K562 (cell line): Measurements from ENCODE around the gene VIPR2. TPM values are rescaled to one million over a fixed set of nuclear protein-coding genes. Genes with fewer than 3 reads are reported as not detected.

Source experiments
- ATAC-seq: fragments of 200-7000 bp; cut with Tn5 transposase; 3 replicates; pipeline ENCODE4 v1.9.1; 2020; ENCODE audit warnings: moderate library complexity
- BruUV-seq: library from RNA; stranded (reverse); fragments of 400-500 nt; replicated peaks from 2 replicates; lab custom pipeline; 2021; lab: Mats Ljungman, UMichigan
- CTCF ChIA-PET: fragments of 300-600 bp; formaldehyde crosslinking; extraction: SDS; loops from one replicate; lab custom pipeline; 2021; ENCODE audit warnings: low intra/inter-chr PET ratio; lab: Yijun Ruan, JAX
- POLR2A ChIA-PET: fragments of 300-600, 350-650 bp; sonication (Branson Sonifier 250); formaldehyde crosslinking; extraction: SDS; loops from one replicate; lab custom pipeline; 2021; ENCODE audit warnings: antibody characterized with exemption, inconsistent platforms; lab: Yijun Ruan, JAX
- DNase-seq, 4 experiments: peaks; one replicate each; pipeline versions ENCODE4 v3.0.0 to v3.0.0-alpha.2; 2011 to 2018; ENCODE audit warnings: low spot score in 3 of 4, mixed read lengths in 3 of 4; ENCODE audit errors: extremely low read depth in 1 of 4
- FAIRE-seq: peaks from 2 replicates; lab custom pipeline; 2011; peaks lifted over from hg19 to GRCh38; lab: Jason Lieb, UNC
- H2AFZ ChIP-seq: 2 replicates; pipeline ENCODE4 v1.6.0; 2011; ENCODE audit warnings: low read depth, low read length, control low read depth, inconsistent platforms
- H3K27ac ChIP-seq: fragments of 200-600 bp; 3 replicates; pipeline ENCODE4 v1.8.0; 2011; ENCODE audit warnings: low read depth, mild to moderate bottlenecking, control low read depth, inconsistent platforms, low read length, moderate library complexity, mixed read lengths; ENCODE audit errors: extremely low read depth
- H3K27me3 ChIP-seq, 2 experiments: fragments of 300-600 bp in 1 of 2; 2 replicates in 1 of 2; 3 replicates in 1 of 2; pipeline versions ENCODE4 v1.6.0 to v1.8.0; 2011; ENCODE audit warnings: inconsistent platforms in 2 of 2, low read length in 2 of 2, mild to moderate bottlenecking in 1 of 2, mixed read lengths in 1 of 2, moderate library complexity in 1 of 2; ENCODE audit not compliant: control insufficient read depth in 2 of 2, insufficient read depth in 2 of 2
- H3K36me3 ChIP-seq: fragments of 300-600 bp; 3 replicates; pipeline ENCODE4 v1.8.0; 2011; ENCODE audit warnings: mild to moderate bottlenecking, low read length, inconsistent platforms; ENCODE audit not compliant: control insufficient read depth, insufficient read depth
- H3K4me1 ChIP-seq, 2 experiments: fragments of 200-600 bp in 1 of 2; replicated peaks in 1 of 2; 2 replicates in 1 of 2; 3 replicates in 1 of 2; pipeline versions ENCODE4 v1.5.1 to v1.8.0; 2011; ENCODE audit warnings: inconsistent platforms in 2 of 2, low read length in 2 of 2, mild to moderate bottlenecking in 1 of 2, mixed read lengths in 1 of 2, moderate library complexity in 1 of 2; ENCODE audit not compliant: control insufficient read depth in 2 of 2, insufficient read depth in 2 of 2
- H3K4me2 ChIP-seq: 2 replicates; pipeline ENCODE4 v1.6.1; 2011; ENCODE audit warnings: low read length, control low read depth, inconsistent platforms, mixed read lengths; ENCODE audit not compliant: insufficient read depth
- H3K4me3 ChIP-seq: fragments of 200-600 bp; sonication (generic), shearing (Covaris generic); 2 replicates; pipeline ENCODE4 v1.5.1; 2016; ENCODE audit warnings: control low read depth, inconsistent platforms
- H3K79me2 ChIP-seq: fragments of 200-600 bp; 3 replicates; pipeline ENCODE4 v1.8.0; 2011; ENCODE audit warnings: low read length, inconsistent platforms; ENCODE audit not compliant: control insufficient read depth, insufficient read depth
- H3K9ac ChIP-seq, 2 experiments: 2 replicates each; pipeline versions ENCODE4 v1.6.0 to v1.6.1; 2011; ENCODE audit warnings: low read depth in 2 of 2, low read length in 2 of 2, control low read depth in 1 of 2, inconsistent platforms in 1 of 2, mild to moderate bottlenecking in 1 of 2, mixed read lengths in 1 of 2; ENCODE audit not compliant: insufficient read depth in 1 of 2
- H3K9me1 ChIP-seq: one replicate; pipeline ENCODE4 v1.6.0; 2011; ENCODE audit warnings: inconsistent platforms, mild to moderate bottlenecking, low read length, moderate library complexity; ENCODE audit not compliant: control insufficient read depth, insufficient read depth
- H3K9me3 ChIP-seq: replicated peaks from 2 replicates; pipeline ENCODE4 v1.5.1; 2011; ENCODE audit warnings: low read depth, low read length, inconsistent platforms; ENCODE audit not compliant: control insufficient read depth, insufficient read depth
- H4K20me1 ChIP-seq: replicated peaks from 2 replicates; pipeline ENCODE4 v1.6.1; 2011; ENCODE audit warnings: low read length, inconsistent platforms, mixed read lengths; ENCODE audit not compliant: control insufficient read depth, insufficient read depth
- CCAR2 ChIP-seq: fragments of 200-400 bp; formaldehyde crosslinking; IDR thresholded peaks from 2 replicates; pipeline ENCODE4 v1.6.1; 2017; ENCODE audit warnings: mild to moderate bottlenecking, low read depth, low read length
- EZH2 ChIP-seq: IDR thresholded peaks from 2 replicates; pipeline ENCODE4 v1.6.1; 2012; ENCODE audit warnings: low read depth, mild to moderate bottlenecking, inconsistent platforms, low read length, borderline replicate concordance
- RUNX1 ChIP-seq: sonication (generic); IDR thresholded peaks from 2 replicates; pipeline ENCODE4 v1.6.1; 2016; ENCODE audit warnings: antibody characterized with exemption, low read depth
- ZBED1 ChIP-seq: IDR thresholded peaks from 2 replicates; pipeline ENCODE4 v1.6.1; 2014
- ZNF583 ChIP-seq: fragments of 250-450 bp; sonication (Bioruptor Pico); IDR thresholded peaks from 2 replicates; pipeline ENCODE4 v1.4.0; 2020
- ZSCAN32 ChIP-seq: fragments of 450-650 bp; formaldehyde crosslinking; IDR thresholded peaks from 2 replicates; pipeline ENCODE4 v1.4.0; 2020; ENCODE audit warnings: mild to moderate bottlenecking, moderate library complexity
- WGBS: fragments of 100-300 bp; shearing (Covaris generic); methylation state at CpG from one replicate; pipeline ENCODE4 v1.1.6; 2016; ENCODE audit warnings: low coverage, mixed read lengths; ENCODE audit not compliant: insufficient coverage; ENCODE audit errors: missing lambda C conversion rate; 5-methylcytosine and 5-hydroxymethylcytosine counted together
- in situ Hi-C: fragments of 300-500 bp; cut with MboI; formaldehyde crosslinking; loops from 4 replicates; pipeline ENCODE4 v1.15.0; 2018; ENCODE audit warnings: inconsistent platforms, mixed read lengths
- intact Hi-C: fragments of 100-400 bp; cut with micrococcal nuclease; formaldehyde crosslinking; loops from 2 replicates; pipeline ENCODE4 v1.14.2; 2022
- polyA plus RNA-seq, 8 experiments: library from polyadenylated mRNA; depleted of rRNA in 4 of 8; stranded (reverse) in 5 of 8; unstranded in 3 of 8; fragments of >200 nt; fragmentation: Nextera tagmentation in 2 of 8; fragmentation: Illumina TruSeq in 1 of 8; extraction: Ambion mirVana in 2 of 8; extraction: Trizol in 1 of 8; gene quantifications; 2 replicates each; pipeline versions ENCODE4 v1.2.1 to v1.2.3, GENCODE V29; 2011 to 2014; ENCODE audit warnings: inconsistent platforms in 1 of 8, missing spikeins in 1 of 8
- total RNA-seq, 7 experiments: library from RNA; depleted of rRNA in 6 of 7; stranded (reverse); fragments of >200 nt in 6 of 7; fragmentation: Illumina TruSeq in 2 of 7; extraction: Trizol in 2 of 7; gene quantifications; 2 replicates each; pipeline versions ENCODE4 v1.2.1 to v1.2.3, GENCODE V29; 2011 to 2021; ENCODE audit warnings: low replicate concordance in 1 of 7
- TF ChIP-seq, protein P1 (sequence below): fragments of 250-450 bp; sonication (Bioruptor Pico); IDR thresholded peaks from 2 replicates; pipeline ENCODE4 v1.8.0; 2022; ENCODE audit warnings: inconsistent platforms, mild to moderate bottlenecking, moderate library complexity, borderline replicate concordance

Gene VIPR2
- total and polyA plus RNA-seq, 9 of the 15 experiments (the other 6 are each of a cell fraction or from before 2014, with no cell fraction given) = 0.04 TPM; not detected in 8

DNA sequence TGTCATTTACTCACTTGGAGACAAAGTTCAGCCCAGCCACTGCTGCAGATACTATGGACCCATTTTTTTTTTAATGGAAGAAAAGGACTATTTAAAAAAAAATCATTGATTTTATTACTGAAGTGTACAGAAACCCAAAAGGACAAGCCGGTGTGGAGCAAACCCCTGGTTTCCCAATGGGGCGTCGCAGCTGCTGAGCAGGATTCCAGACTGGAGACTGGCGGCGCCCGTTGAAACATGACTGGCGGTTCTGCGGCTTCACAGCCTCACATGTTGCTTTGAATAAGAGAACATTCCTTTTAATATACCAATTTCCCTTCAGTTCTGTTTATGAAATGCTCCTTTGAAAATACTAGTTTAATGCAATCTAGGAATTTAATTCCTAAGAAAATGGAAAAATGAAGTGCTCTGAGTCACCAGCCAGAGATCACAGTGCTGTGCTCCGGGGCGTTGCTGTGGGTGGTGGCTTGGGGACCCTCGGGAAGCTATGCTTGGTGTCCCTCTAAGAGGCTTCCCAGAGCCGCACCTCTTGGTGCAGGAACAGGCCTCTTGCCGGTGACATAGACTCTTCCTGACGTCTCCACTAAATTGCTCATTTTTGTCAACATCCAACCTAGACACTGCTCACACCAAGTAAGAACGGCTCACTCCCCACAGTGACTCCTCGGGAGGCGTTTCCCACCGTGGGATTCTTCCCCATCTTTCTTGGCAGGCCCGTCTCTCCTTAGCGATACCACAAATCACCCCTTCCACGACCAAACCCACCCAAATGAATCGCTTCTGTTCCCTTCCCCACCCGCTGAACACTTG, 12.0 kb upstream of the VIPR2 start:
- 3% methylated on average over 23 of the region's 23 CpGs for WGBS
- H3K36me3 ChIP-seq = no peaks in the 10 kb centered on the region
- no peak overlapping the region for H3K4me3 ChIP-seq
- TF ChIP-seq CCAR2 (no peak), ZNF583 (CRISPR knock-in tag) (no peak), EZH2 (peak; percentile 85; the same call in 1 of the 2 replicates), RUNX1 (no peak), ZBED1 (no peak), ZSCAN32 (CRISPR knock-in tag) (no peak)
- TF ChIP-seq, protein P1, sequence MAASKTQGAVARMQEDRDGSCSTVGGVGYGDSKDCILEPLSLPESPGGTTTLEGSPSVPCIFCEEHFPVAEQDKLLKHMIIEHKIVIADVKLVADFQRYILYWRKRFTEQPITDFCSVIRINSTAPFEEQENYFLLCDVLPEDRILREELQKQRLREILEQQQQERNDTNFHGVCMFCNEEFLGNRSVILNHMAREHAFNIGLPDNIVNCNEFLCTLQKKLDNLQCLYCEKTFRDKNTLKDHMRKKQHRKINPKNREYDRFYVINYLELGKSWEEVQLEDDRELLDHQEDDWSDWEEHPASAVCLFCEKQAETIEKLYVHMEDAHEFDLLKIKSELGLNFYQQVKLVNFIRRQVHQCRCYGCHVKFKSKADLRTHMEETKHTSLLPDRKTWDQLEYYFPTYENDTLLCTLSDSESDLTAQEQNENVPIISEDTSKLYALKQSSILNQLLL = no peak
- H3K9ac ChIP-seq = no peak overlapping the region
- ATAC-seq (no peak), DNase-seq (no peak), FAIRE-seq (no peak)
- H4K20me1 ChIP-seq = no peaks in the 10 kb centered on the region; the same call in 1 of the 2 replicates
- no peaks in the 10 kb centered on the region for H3K9me1 ChIP-seq
- H2AFZ ChIP-seq = no peak overlapping the region
- ChIA-PET CTCF (no interaction called here), POLR2A (no interaction called here)
- H3K27me3 ChIP-seq = peaks cover 77 to 84% of the 10 kb centered on the region in 2 experiments
- H3K9me3 ChIP-seq = no peaks in the 10 kb centered on the region
- in situ Hi-C loops (no loop called here), intact Hi-C loops (no loop called here)
- H3K27ac ChIP-seq = no peak overlapping the region
- no TSS peak for BruUV-seq
- peaks cover 0 to 3% of the 10 kb centered on the region in 2 experiments; a peak in 1 of 5 replicates for H3K4me1 ChIP-seq
- H3K4me2 ChIP-seq = no peak overlapping the region
- no peaks in the 10 kb centered on the region for H3K79me2 ChIP-seq
